PFSK-1 (cell line): Measurements from ENCODE around the gene CFAP299.
A peak's percentile ranks its signal among the peaks of the same experiment; 100 is the strongest.

Experiments
- FOXP2 ChIP-seq: optimal IDR thresholded peaks from 2 replicates; pipeline ENCODE3; 2011; ENCODE audit warnings: borderline replicate concordance, control low read depth, inconsistent platforms; ENCODE audit not compliant: insufficient read depth; ENCODE audit errors: extremely low read length, extremely low read depth
- POLR2AphosphoS5 ChIP-seq: IDR thresholded peaks from 2 replicates; pipeline ENCODE4 v1.6.1; 2012; ENCODE audit warnings: low read depth, mild to moderate bottlenecking, control low read depth, low read length, moderate library complexity
- REST ChIP-seq, 2 experiments: IDR thresholded peaks; 2 replicates each; pipeline versions ENCODE4 v1.6.1 to v1.8.0; 2011 to 2012; ENCODE audit warnings: low read depth in 2 of 2, low read length in 2 of 2, control low read depth in 1 of 2, inconsistent platforms in 1 of 2, mild to moderate bottlenecking in 1 of 2, moderate library complexity in 1 of 2; ENCODE audit not compliant: insufficient read depth in 1 of 2
- SIN3A ChIP-seq: IDR thresholded peaks from 2 replicates; pipeline ENCODE4 v1.6.1; 2012; ENCODE audit warnings: mild to moderate bottlenecking, low read length, moderate library complexity, borderline replicate concordance; ENCODE audit not compliant: insufficient read depth
- TAF1 ChIP-seq: IDR thresholded peaks from 2 replicates; pipeline ENCODE4 v1.6.1; 2012; ENCODE audit warnings: low read length, control low read depth, borderline replicate concordance; ENCODE audit not compliant: insufficient read depth

The CFAP299 gene

GRCh38 chr4:80839792-80840191 is 504.3 kb downstream of the CFAP299 start:
- TF ChIP-seq REST (IDR thresholded peaks at IDR 0.05; ENCODE audit: insufficient read depth in 1 of 2, low read depth in 2 of 2, low read length in 2 of 2) (no peak), TAF1 (no peak), SIN3A (no peak), POLR2AphosphoS5 (no peak)

GRCh38 chr4:80840396-80840795 is 504.9 kb downstream of the CFAP299 start:
- TF ChIP-seq POLR2AphosphoS5 (no peak), REST (IDR thresholded peaks at IDR 0.05; ENCODE audit: insufficient read depth in 1 of 2, low read depth in 2 of 2, low read length in 2 of 2) (no peak), FOXP2 (no peak), TAF1 (no peak), SIN3A (no peak)

GRCh38 chr4:80841587-80842281 is 506.2 kb downstream of the CFAP299 start:
- TF ChIP-seq SIN3A (no peak), POLR2AphosphoS5 (no peak), TAF1 (no peak), FOXP2 (no peak), REST (IDR thresholded peaks at IDR 0.05; ENCODE audit: insufficient read depth in 1 of 2, low read depth in 2 of 2, low read length in 2 of 2) (no peak)

DNA sequence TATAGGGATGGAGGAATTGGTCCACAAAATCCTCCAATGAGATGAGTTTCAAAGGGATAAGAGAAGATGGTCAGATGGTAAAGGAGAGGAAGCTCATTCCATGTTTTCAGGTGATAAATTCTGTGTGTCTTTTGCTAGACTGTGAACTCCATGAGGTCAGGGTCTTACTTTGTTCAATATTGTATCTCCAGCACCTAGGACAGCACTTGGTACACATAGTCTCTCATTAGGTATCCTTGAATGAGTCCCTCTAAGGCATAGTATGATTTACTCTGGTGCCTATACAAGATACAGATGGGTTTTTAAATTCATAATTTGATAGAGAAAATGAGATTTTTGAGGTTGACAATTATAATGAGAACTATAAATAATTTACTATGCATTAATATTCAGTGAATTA is 510.7 kb downstream of the CFAP299 start:
- TF ChIP-seq REST (IDR thresholded peaks at IDR 0.05; ENCODE audit: insufficient read depth in 1 of 2, low read depth in 2 of 2, low read length in 2 of 2) = peak; percentile 48 to 83; a peak in 2 of 4 replicates
- no peak for TF ChIP-seq TAF1

GRCh38 chr4:80852061-80852460 is 516.5 kb downstream of the CFAP299 start:
- TF ChIP-seq SIN3A (no peak), TAF1 (no peak), FOXP2 (no peak), REST (IDR thresholded peaks at IDR 0.05; ENCODE audit: insufficient read depth in 1 of 2, low read depth in 2 of 2, low read length in 2 of 2) (no peak), POLR2AphosphoS5 (no peak)
